Measurements from ENCODE around the gene KREMEN1.

KREMEN1 gene

GRCh38 chr22:29155966-29156365 lies 83.1 kb downstream of the KREMEN1 start:
- H3K4me3 ChIP-seq (ENCODE audit: low read depth, low read length), result no peak overlapping the region
- no peak for DNase-seq
- no peaks in the 10 kb centered on the region for H3K4me1 ChIP-seq
- TF ChIP-seq, protein P1, sequence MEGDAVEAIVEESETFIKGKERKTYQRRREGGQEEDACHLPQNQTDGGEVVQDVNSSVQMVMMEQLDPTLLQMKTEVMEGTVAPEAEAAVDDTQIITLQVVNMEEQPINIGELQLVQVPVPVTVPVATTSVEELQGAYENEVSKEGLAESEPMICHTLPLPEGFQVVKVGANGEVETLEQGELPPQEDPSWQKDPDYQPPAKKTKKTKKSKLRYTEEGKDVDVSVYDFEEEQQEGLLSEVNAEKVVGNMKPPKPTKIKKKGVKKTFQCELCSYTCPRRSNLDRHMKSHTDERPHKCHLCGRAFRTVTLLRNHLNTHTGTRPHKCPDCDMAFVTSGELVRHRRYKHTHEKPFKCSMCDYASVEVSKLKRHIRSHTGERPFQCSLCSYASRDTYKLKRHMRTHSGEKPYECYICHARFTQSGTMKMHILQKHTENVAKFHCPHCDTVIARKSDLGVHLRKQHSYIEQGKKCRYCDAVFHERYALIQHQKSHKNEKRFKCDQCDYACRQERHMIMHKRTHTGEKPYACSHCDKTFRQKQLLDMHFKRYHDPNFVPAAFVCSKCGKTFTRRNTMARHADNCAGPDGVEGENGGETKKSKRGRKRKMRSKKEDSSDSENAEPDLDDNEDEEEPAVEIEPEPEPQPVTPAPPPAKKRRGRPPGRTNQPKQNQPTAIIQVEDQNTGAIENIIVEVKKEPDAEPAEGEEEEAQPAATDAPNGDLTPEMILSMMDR (IDR thresholded peaks at IDR 0.05; ENCODE audit: low read depth, low read length), result no peak
- no peaks in the 10 kb centered on the region for H3K9me3 ChIP-seq
- H3K36me3 ChIP-seq, result no peaks in the 10 kb centered on the region
- H3K27me3 ChIP-seq, result no peaks in the 10 kb centered on the region

GRCh38 chr22:29156507-29156906 lies 83.7 kb downstream of the KREMEN1 start:
- H3K4me1 ChIP-seq, result no peaks in the 10 kb centered on the region
- DNase-seq, result no peak
- H3K9me3 ChIP-seq, result no peaks in the 10 kb centered on the region
- no peaks in the 10 kb centered on the region for H3K27me3 ChIP-seq
- TF ChIP-seq, protein P1 (IDR thresholded peaks at IDR 0.05; ENCODE audit: low read depth, low read length), result peak; percentile 25; the same call in 1 of the 2 replicates
- H3K36me3 ChIP-seq, result no peaks in the 10 kb centered on the region
- no peak overlapping the region for H3K4me3 ChIP-seq (ENCODE audit: low read depth, low read length)

- no peak for DNase-seq
- Histone ChIP-seq H3K9me3 (no peaks in the 10 kb centered on the region), H3K4me3 (ENCODE audit: low read depth, low read length) (no peak overlapping the region)
Observed at GRCh38 chr22:29157759-29158535, 85.1 kb downstream of the KREMEN1 start.

DNA sequence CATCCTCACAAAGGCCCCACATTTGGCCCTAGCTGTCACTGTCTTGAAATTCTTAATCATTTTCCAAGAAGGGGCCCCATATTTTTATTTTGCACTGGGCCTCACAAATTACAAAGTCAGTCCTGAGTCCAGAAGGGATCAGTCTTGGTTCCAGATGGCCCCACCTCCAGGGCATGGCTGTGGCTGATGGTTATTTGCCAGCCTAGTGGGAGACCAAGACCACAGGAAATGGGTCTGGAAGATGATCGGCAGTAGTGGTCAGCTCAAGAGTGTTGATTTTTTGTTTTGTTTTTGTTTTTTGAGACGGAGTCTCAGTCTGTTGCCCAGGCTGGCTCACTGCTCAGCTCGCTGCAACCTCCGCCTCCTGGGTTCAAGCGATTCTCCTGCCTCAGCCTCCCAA lies 85.7 kb downstream of the KREMEN1 start:
- H3K4me1 ChIP-seq, result no peaks in the 10 kb centered on the region
- H3K4me3 ChIP-seq (ENCODE audit: low read depth, low read length), result no peak overlapping the region
- no peaks in the 10 kb centered on the region for H3K36me3 ChIP-seq
- TF ChIP-seq, protein P1 (IDR thresholded peaks at IDR 0.05; ENCODE audit: low read depth, low read length), result no peak
- H3K9me3 ChIP-seq, result no peaks in the 10 kb centered on the region
- DNase-seq, result no peak
- no peaks in the 10 kb centered on the region for H3K27me3 ChIP-seq

More at GRCh38 chr22:29157759-29158535, 85.1 kb downstream of the KREMEN1 start:
- no peaks in the 10 kb centered on the region for H3K27me3 ChIP-seq
- no peaks in the 10 kb centered on the region for H3K36me3 ChIP-seq
- TF ChIP-seq, protein P1 (IDR thresholded peaks at IDR 0.05; ENCODE audit: low read depth, low read length), result no peak
- no peaks in the 10 kb centered on the region for H3K4me1 ChIP-seq

GRCh38 chr22:29163808-29164207 lies 91.0 kb downstream of the KREMEN1 start:
- Histone ChIP-seq H3K9me3 (no peaks in the 10 kb centered on the region), H3K4me3 (ENCODE audit: low read depth, low read length) (no peak overlapping the region), H3K4me1 (no peaks in the 10 kb centered on the region), H3K27me3 (no peaks in the 10 kb centered on the region), H3K36me3 (no peaks in the 10 kb centered on the region)
- DNase-seq, result no peak
- TF ChIP-seq, protein P1 (IDR thresholded peaks at IDR 0.05; ENCODE audit: low read depth, low read length), result no peak

GRCh38 chr22:29165321-29166060 lies 92.7 kb downstream of the KREMEN1 start:
- no peaks in the 10 kb centered on the region for H3K4me1 ChIP-seq
- TF ChIP-seq, protein P1 (IDR thresholded peaks at IDR 0.05; ENCODE audit: low read depth, low read length), result no peak
- H3K36me3 ChIP-seq, result no peaks in the 10 kb centered on the region
- H3K27me3 ChIP-seq, result no peaks in the 10 kb centered on the region
- H3K4me3 ChIP-seq (ENCODE audit: low read depth, low read length), result no peak overlapping the region
- no peak for DNase-seq
- no peaks in the 10 kb centered on the region for H3K9me3 ChIP-seq

All from BE2C (cell line).